WTC11 (cell line): ENCODE data around the gene ZFYVE28. TPM values are rescaled to one million over a fixed set of nuclear protein-coding genes. Genes with fewer than 3 reads are reported as not detected.

ENCODE experiments used
- ATAC-seq: fragments of 200-7000 bp; cut with Tn5 transposase; 2 replicates; pipeline ENCODE4 v1.10.0; 2021; ENCODE audit warnings: mild to moderate bottlenecking, moderate library complexity
- CTCF ChIA-PET: fragments of 300-600 bp; sonication (Branson Sonifier 250); formaldehyde crosslinking; loops from one replicate; lab custom pipeline; 2021; ENCODE audit warnings: antibody characterized with exemption; lab: Charles Lee
- POLR2A ChIA-PET: fragments of 350-600 bp; sonication (Branson Sonifier 250); formaldehyde crosslinking; loops from one replicate; lab custom pipeline; 2021; ENCODE audit warnings: antibody characterized with exemption; lab: Charles Lee
- DNase-seq: peaks from one replicate; pipeline ENCODE4 v3.0.0; 2021; ENCODE audit warnings: low spot score
- H3K27ac Mint-ChIP-seq: 2 replicates; pipeline ENCODE4 v1.8.0; 2021; ENCODE audit warnings: mixed read lengths
- H3K27me3 Mint-ChIP-seq: 2 replicates; pipeline ENCODE4 v1.8.0; 2021; ENCODE audit warnings: low read depth, mild to moderate bottlenecking, moderate library complexity, mixed read lengths
- H3K36me3 Mint-ChIP-seq: 2 replicates; pipeline ENCODE4 v1.8.0; 2021; ENCODE audit warnings: mixed read lengths
- H3K4me1 Mint-ChIP-seq: 2 replicates; pipeline ENCODE4 v1.8.0; 2022; ENCODE audit warnings: mixed read lengths
- H3K4me3 Mint-ChIP-seq: 2 replicates; pipeline ENCODE4 v1.8.0; 2021; ENCODE audit warnings: mild to moderate bottlenecking, moderate library complexity, mixed read lengths
- H3K9me3 Mint-ChIP-seq: 2 replicates; pipeline ENCODE4 v1.8.0; 2021; ENCODE audit warnings: mixed read lengths
- ATF1 ChIP-seq: sonication (generic); formaldehyde crosslinking; IDR thresholded peaks from 2 replicates; pipeline ENCODE4 v1.8.1; 2023; ENCODE audit warnings: mild to moderate bottlenecking, moderate library complexity, missing genetic modification reagents
- CREM ChIP-seq: sonication (generic); formaldehyde crosslinking; IDR thresholded peaks from 2 replicates; pipeline ENCODE4 v1.8.1; 2022; ENCODE audit warnings: mild to moderate bottlenecking, missing genetic modification reagents, moderate library complexity
- E2F1 ChIP-seq: sonication (generic); formaldehyde crosslinking; IDR thresholded peaks from 2 replicates; pipeline ENCODE4 v1.8.0; 2022; ENCODE audit warnings: mild to moderate bottlenecking, missing genetic modification reagents
- ETV6 ChIP-seq: sonication (generic); formaldehyde crosslinking; IDR thresholded peaks from 2 replicates; pipeline ENCODE4 v1.8.1; 2022; ENCODE audit warnings: mild to moderate bottlenecking, missing genetic modification reagents
- HMGXB4 ChIP-seq: sonication (generic); formaldehyde crosslinking; IDR thresholded peaks from 2 replicates; pipeline ENCODE4 v1.8.1; 2023; ENCODE audit warnings: mild to moderate bottlenecking, moderate library complexity, missing genetic modification reagents
- JUN ChIP-seq: sonication (generic); formaldehyde crosslinking; IDR thresholded peaks from 2 replicates; pipeline ENCODE4 v1.8.0; 2023; ENCODE audit warnings: mild to moderate bottlenecking, missing genetic modification reagents
- NR1H2 ChIP-seq: sonication (generic); formaldehyde crosslinking; IDR thresholded peaks from 2 replicates; pipeline ENCODE4 v1.9.0; 2021; ENCODE audit warnings: mild to moderate bottlenecking, moderate library complexity, missing genetic modification reagents
- OVOL2 ChIP-seq: fragments of 250-450 bp; sonication (Bioruptor Pico); IDR thresholded peaks from 2 replicates; pipeline ENCODE4 v1.9.0; 2021; ENCODE audit warnings: mild to moderate bottlenecking, borderline replicate concordance
- RORB ChIP-seq: fragments of 250-450 bp; sonication (Bioruptor Pico); IDR thresholded peaks from 2 replicates; pipeline ENCODE4 v1.9.0; 2021; ENCODE audit warnings: mild to moderate bottlenecking
- SMAD4 ChIP-seq: sonication (generic); formaldehyde crosslinking; IDR thresholded peaks from 2 replicates; pipeline ENCODE4 v1.8.0; 2022; ENCODE audit warnings: mild to moderate bottlenecking, missing genetic modification reagents
- ZBTB43 ChIP-seq: sonication (generic); formaldehyde crosslinking; IDR thresholded peaks from 2 replicates; pipeline ENCODE4 v1.8.1; 2023; ENCODE audit warnings: mild to moderate bottlenecking, missing genetic modification reagents
- ZNF121 ChIP-seq: sonication (generic); formaldehyde crosslinking; IDR thresholded peaks from 2 replicates; pipeline ENCODE4 v1.8.0; 2023; ENCODE audit warnings: missing genetic modification reagents
- ZNF138 ChIP-seq: sonication (generic); formaldehyde crosslinking; conservative IDR thresholded peaks from 2 replicates; pipeline ENCODE4 v1.8.1; 2022; ENCODE audit warnings: mild to moderate bottlenecking, moderate library complexity, missing genetic modification reagents
- ZNF232 ChIP-seq: sonication (generic); formaldehyde crosslinking; IDR thresholded peaks from 2 replicates; pipeline ENCODE4 v1.8.0; 2022; ENCODE audit warnings: mild to moderate bottlenecking, missing genetic modification reagents
- ZNF423 ChIP-seq: fragments of 250-450 bp; sonication (Bioruptor Pico); IDR thresholded peaks from 2 replicates; pipeline ENCODE4 v2.1.2; 2022; ENCODE audit warnings: mild to moderate bottlenecking, moderate library complexity
- total RNA-seq: library from RNA; stranded (reverse); gene quantifications from 3 replicates; pipeline ENCODE4 v1.2.3, GENCODE V29; 2021
- TF ChIP-seq, protein P1 (sequence below): sonication (generic); formaldehyde crosslinking; IDR thresholded peaks from 2 replicates; pipeline ENCODE4 v1.8.1; 2022; ENCODE audit warnings: missing genetic modification reagents, borderline replicate concordance
- TF ChIP-seq, protein P2 (sequence below): sonication (generic); formaldehyde crosslinking; IDR thresholded peaks from 2 replicates; pipeline ENCODE4 v1.8.1; 2023; ENCODE audit warnings: mild to moderate bottlenecking, missing genetic modification reagents, moderate library complexity
- TF ChIP-seq, protein P3 (sequence below): fragments of 200-600 bp; IDR thresholded peaks from 2 replicates; pipeline ENCODE4 v1.8.0; 2022; ENCODE audit warnings: antibody characterized with exemption

ZFYVE28 gene
- total RNA-seq, 1 experiment from 2014 or later = 7.8 TPM

- TF ChIP-seq, protein P1, sequence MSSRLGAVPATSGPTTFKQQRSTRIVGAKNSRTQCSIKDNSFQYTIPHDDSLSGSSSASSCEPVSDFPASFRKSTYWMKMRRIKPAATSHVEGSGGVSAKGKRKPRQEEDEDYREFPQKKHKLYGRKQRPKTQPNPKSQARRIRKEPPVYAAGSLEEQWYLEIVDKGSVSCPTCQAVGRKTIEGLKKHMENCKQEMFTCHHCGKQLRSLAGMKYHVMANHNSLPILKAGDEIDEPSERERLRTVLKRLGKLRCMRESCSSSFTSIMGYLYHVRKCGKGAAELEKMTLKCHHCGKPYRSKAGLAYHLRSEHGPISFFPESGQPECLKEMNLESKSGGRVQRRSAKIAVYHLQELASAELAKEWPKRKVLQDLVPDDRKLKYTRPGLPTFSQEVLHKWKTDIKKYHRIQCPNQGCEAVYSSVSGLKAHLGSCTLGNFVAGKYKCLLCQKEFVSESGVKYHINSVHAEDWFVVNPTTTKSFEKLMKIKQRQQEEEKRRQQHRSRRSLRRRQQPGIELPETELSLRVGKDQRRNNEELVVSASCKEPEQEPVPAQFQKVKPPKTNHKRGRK = no peak
- TF ChIP-seq, protein P2, sequence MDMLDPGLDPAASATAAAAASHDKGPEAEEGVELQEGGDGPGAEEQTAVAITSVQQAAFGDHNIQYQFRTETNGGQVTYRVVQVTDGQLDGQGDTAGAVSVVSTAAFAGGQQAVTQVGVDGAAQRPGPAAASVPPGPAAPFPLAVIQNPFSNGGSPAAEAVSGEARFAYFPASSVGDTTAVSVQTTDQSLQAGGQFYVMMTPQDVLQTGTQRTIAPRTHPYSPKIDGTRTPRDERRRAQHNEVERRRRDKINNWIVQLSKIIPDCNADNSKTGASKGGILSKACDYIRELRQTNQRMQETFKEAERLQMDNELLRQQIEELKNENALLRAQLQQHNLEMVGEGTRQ (CRISPR knock-in tag) = no peak
- no peak for TF ChIP-seq E2F1 (CRISPR knock-in tag)
- no peak for TF ChIP-seq RORB (CRISPR knock-in tag)
Observed at GRCh38 chr4:2415881-2416563, 2.4 kb downstream of the ZFYVE28 start (continued).

- peak; percentile 87 for TF ChIP-seq ZNF121 (CRISPR knock-in tag)
- no peak for TF ChIP-seq E2F1 (CRISPR knock-in tag)
- TF ChIP-seq OVOL2 (CRISPR knock-in tag) = no peak
- TF ChIP-seq ETV6 (CRISPR knock-in tag) = no peak
- TF ChIP-seq CREM (CRISPR knock-in tag) = no peak
- no peak for TF ChIP-seq SMAD4
- no peak for TF ChIP-seq ZBTB43
- no peak for DNase-seq
- Mint-ChIP-seq H3K27me3 (peaks cover 57% of the 10 kb centered on the region), H3K4me3 (no peak overlapping the region), H3K4me1 (peaks cover 62% of the 10 kb centered on the region), H3K9me3 (no peaks in the 10 kb centered on the region), H3K27ac (no peak overlapping the region), H3K36me3 (no peaks in the 10 kb centered on the region)
- POLR2A ChIA-PET = interaction anchor here (1.2 to 1.6 kb wide), 2 partner anchors 9 to 53 kb away, joined by 4 read pairs; no protein-coding TSS in a partner anchor
- no peak for ATAC-seq
- CTCF ChIA-PET = interaction anchor here (1.7 kb wide), 4 partner anchors 13 to 195 kb away, joined by 4 to 16 read pairs (median 6); no protein-coding TSS in a partner anchor
Observed at GRCh38 chr4:2415213-2415612, 3.2 kb downstream of the ZFYVE28 start.

GRCh38 chr4:2413821-2414610, 4.4 kb downstream of the ZFYVE28 start:
- Mint-ChIP-seq H3K27ac (no peak overlapping the region), H3K36me3 (no peaks in the 10 kb centered on the region), H3K4me1 (peaks cover 53% of the 10 kb centered on the region), H3K9me3 (no peaks in the 10 kb centered on the region), H3K27me3 (peaks cover 45% of the 10 kb centered on the region), H3K4me3 (peak overlapping the region; percentile 62)
- ATAC-seq (peak; percentile 1; the same call in 1 of the 2 replicates), DNase-seq (peak; percentile 55)
- ChIA-PET CTCF (interaction anchor here (1.1 to 3.8 kb wide), 11 partner anchors 9 to 198 kb away, joined by 3 to 27 read pairs (median 5); partner anchors contain the start of gene RNF4), POLR2A (interaction anchor here (0.8 to 1.5 kb wide), 2 partner anchors 12 to 193 kb away, joined by 3 to 6 read pairs; no protein-coding TSS in a partner anchor)
- TF ChIP-seq, protein P3, sequence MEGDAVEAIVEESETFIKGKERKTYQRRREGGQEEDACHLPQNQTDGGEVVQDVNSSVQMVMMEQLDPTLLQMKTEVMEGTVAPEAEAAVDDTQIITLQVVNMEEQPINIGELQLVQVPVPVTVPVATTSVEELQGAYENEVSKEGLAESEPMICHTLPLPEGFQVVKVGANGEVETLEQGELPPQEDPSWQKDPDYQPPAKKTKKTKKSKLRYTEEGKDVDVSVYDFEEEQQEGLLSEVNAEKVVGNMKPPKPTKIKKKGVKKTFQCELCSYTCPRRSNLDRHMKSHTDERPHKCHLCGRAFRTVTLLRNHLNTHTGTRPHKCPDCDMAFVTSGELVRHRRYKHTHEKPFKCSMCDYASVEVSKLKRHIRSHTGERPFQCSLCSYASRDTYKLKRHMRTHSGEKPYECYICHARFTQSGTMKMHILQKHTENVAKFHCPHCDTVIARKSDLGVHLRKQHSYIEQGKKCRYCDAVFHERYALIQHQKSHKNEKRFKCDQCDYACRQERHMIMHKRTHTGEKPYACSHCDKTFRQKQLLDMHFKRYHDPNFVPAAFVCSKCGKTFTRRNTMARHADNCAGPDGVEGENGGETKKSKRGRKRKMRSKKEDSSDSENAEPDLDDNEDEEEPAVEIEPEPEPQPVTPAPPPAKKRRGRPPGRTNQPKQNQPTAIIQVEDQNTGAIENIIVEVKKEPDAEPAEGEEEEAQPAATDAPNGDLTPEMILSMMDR = no peak
- TF ChIP-seq ZNF423 (no peak), NR1H2 (CRISPR knock-in tag) (no peak), ZNF232 (CRISPR knock-in tag) (no peak), ZNF138 (no peak), JUN (no peak), ATF1 (no peak), HMGXB4 (CRISPR knock-in tag) (no peak)
